SKM-1 (cell line): ENCODE results near the gene TTLL4.

Source experiments
- DNase-seq: peaks from one replicate; lab custom pipeline; 2025; ENCODE audit not compliant: unreplicated experiment; lab: John Stamatoyannopoulos, UW

TTLL4 gene

DNA sequence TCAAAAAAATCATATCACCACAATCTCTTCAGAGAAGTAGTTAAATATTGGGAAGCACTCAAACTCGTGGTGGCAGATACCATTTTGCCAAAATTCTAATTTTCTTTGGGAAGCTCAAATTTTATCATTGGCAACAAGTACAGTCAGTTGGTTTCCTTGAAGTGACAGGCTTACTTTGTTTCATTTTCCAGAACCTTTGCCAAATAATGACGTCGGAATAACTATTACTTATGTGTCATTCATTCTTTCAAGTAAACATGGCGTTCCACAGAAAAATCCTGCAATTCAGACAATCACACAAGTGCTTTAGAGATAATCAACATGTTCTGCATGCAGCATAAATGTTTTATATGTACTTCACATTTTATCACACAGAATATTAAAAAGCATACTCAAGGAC lies 5.4 kb downstream of the TTLL4 start:
- DNase-seq: no peak

DNA sequence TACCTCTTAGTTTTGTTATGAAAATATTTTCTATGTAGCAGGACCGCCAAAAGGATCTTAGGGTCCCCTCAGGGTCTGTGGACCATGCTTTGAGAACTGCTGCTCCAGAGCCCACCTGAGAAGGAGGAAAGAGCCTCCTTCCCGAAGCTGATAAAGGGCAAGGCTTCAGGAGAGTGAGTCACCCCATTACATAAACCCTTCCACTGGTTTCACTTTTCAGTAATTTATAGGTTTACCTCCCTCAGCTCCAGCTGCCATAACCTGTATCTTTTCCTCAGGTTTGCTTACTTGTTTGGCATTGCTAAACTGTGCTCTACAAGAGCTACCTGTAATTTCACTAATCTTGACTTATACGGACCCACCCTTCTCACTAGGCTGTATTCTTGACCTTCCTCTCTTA lies 6.6 kb downstream of the TTLL4 start:
- no peak for DNase-seq

DNA sequence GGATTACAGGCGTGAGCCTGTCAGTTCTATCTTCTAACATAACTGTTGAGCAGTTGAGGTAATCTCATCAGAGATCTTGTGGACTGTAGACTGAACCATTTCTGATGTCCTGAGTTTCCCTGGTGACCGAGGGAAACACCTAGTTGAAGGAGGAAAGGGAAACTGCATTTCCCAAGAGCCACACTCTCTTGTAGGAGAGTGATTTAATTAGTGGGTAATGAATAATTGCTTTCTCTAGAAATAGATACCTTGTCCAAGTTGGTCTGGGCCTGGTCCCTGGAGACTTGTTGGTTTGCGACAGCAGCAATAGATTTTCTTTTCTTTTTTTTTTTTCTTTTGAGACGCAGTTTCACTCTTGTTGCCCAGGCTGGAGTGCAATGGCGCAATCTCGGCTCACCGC lies 7.4 kb downstream of the TTLL4 start:
- no peak for DNase-seq

DNA sequence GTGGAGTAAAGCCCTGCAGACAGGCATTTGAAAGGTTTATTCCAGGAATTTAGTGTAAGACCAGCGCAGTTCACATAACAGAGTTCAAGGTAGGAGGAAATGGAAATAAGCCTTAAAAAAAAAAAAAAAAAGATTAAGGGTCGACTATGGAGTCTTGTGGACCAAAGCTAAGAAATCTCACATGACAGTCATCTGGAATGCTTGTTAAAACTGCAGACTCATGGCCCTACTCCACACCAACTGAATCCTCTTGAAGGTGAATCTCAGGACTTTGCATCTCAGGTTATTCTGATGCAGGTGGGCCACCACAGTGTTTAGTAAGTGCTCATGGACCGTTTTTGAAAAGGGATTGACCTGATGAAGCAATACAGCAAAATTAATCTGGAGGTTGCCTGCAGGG lies 8.8 kb downstream of the TTLL4 start:
- DNase-seq: no peak

DNA sequence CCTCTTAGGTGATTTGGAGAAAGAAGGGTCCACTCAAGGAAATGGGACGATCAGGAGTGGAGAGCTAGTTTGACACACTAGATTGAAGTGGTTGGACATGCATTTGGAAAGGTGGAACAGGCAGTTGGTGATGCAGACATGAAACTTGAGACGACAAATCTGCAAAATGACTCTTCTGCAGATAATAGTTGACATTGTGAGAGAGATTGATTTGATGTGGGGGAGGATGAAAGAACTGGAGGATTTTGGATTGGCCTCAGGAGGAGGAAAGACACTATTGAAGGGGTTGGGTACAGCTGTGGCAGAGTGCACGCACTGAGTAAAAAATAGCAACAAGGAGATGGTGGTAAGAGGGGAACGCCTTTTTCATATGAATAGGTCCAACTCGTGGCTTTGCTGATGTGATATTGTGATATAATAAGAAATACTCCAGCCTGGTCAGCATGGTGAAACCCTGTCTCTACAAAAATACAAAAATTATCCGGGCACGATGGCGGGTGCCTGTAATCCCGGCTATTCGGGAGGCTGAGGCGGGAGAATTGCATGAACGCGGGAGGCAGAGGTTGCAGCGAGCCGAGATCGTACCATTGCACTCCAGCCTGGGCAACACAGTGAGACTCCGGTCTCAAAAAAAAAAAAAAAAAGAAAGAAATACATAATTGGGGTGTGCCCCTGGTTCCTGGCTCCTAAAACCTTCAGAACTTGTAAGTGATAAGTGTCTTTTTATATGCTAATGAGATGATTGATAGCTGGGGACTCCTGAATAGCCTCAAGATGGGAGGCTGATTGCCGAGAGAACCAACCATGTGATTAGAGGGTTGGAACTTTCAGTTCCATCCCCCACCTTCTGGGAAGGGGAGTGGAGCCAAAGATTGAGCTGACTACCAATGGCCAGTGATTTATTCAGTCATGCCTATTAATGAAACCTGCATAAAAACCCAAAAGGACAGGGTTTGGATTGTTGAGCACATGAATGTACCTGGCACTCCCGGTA lies 9.7 kb downstream of the TTLL4 start:
- DNase-seq: no peak

DNA sequence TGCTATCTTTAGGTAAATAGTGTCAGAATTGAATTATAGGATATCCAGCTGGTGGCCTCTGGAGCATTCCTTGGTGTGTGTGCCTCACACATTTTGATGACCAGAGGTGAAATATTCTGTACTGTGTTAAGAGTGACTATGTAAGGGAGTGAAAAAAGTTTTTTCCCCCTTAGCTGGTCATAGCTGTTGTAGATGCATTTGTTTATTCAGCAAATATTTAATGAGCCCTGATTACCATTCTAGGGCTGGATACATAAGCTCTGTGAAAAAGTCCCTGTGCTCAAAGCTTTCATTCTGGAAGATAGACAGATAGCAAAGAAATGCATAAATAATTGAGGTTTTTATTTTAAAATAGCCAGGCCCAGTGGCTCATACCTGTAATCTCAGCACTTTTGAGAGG lies 10.9 kb downstream of the TTLL4 start:
- no peak for DNase-seq

DNA sequence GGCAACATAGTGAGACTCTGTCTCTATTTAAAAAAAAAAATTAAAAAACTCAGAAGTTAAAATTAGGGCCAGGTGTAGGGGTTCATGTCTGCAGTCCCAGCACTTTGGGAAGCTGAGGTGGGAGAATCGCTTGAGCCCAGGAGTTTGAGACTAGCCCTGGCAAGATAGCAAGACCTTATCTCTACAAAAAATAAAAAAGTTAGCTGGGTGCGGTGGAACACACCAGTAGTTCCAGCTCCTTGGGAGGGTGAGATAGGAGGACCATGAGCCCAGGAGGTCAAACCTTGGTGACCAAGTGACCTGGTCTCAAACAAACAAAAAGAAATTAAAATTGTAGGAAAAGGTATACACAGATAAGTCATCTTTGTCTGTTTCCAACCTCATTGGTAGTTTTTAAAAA lies 11.3 kb downstream of the TTLL4 start:
- no peak for DNase-seq

DNA sequence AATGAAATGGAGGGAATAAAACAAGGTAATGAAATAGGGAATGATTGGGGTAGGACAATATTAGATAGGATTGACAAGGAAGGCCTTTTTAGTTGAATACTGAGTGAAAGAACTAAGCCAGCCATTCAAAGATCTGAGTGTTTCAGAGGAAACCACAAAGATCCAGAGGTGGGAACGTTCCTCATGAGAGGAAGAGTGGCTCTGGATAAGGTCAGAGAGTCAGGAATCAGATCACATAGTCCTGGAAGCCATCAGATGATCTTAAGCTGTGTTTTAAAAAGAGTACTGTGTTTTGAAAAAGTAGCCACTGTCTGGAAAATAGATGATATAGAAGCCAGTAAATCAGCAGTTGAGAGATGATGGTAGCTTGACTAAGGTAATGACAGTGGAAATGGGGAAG lies 11.8 kb downstream of the TTLL4 start:
- DNase-seq: no peak

DNA sequence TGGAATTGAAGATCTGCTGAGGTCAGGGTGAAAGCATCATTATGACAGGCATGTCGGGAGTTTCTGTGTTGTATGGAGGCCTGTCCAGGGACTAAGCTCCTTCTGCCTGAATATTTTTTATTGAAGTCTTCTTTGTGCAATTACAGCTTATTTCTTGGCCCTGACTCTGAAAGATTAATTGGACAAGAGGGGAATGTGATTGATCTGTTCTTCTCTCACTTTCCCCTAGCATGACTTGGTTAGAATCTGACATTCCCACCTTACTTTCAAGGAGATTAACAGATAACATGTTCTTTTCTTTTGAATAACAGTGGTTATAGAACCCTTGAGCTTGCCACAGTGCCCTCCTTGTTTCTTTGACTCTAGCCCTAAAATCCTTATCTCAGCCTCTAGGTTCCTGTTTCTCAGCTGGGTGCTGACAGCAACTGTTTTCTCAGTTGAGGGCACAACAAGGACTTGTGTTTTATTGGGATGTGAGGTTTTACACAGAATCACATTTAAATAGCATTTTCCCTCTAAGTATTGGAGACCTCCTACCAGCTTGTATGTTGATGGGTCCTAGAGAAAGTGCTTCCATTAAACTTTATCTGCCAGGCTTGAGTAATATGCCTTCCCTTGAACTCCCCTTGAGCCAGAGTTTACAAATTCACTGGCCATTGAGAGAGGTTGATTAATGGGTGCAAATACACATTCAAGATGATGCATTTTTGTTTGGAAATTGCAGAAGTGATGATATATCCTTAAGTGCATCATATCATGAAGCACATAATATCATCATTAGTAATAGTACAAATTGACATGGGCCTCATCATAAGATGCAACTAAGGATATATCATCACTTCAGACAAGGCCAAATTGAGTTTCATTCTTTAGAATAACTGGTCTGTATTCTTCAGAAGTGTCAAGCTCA lies 12.5 kb downstream of the TTLL4 start:
- DNase-seq: no peak

DNA sequence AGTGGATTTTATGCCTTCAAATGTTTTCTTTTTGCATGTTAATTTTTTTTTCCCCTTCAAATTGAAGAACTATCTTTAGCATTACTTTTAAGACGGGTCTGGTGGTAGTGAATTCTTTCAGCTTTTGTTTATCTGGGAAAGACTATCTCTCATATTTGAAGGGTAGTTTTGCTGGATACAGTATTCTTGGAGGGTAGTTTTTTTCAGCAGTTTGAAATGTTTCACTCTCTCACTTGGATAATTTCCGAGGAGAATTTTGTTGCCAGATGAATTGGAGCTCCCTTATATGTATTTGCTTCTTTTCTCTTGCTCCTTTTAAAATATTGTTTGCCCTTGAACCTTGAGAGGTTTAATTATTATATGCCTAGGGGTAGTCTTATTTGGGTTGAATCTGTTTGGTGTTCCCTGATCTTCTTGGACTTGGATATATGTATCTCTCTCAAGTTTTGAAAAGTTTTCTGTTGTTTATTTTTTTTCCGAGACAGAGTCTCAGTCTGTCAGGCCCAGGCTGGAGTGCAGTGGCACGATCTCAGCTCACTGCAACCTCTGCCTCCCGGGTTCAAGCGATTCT lies 15.5 kb downstream of the TTLL4 start:
- DNase-seq: no peak

DNA sequence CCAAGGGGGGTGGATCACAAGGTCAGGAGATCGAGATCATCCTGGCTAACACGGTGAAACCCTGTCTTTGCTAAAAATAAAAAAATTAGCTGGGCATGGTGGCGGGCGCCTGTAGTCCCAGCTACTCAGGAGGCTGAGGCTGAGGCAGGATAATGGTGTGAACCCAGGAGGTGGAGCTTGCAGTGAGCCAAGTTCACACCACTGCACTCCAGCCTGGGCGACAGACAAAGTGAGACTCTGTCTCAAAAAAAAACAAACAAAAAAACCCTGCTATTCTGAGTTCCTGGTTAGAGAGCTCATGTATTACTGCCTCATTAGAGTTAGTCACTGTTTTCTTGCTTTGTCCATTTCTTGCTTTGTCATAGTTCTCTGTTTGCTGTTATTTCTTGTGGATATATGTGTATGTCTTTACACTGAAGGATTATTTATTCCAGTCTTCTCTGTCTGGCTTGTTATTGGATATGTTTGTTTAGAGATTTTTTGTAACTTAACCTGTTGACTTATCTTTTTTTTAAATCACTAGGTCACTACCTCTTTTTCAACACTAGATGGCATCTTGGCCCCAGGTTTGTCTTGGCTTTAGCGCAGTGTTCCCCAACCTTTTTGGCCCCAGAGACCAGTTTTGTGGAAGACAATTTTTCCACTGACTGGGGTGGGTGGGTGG lies 17.0 kb downstream of the TTLL4 start:
- peak; percentile 46 for DNase-seq

DNA sequence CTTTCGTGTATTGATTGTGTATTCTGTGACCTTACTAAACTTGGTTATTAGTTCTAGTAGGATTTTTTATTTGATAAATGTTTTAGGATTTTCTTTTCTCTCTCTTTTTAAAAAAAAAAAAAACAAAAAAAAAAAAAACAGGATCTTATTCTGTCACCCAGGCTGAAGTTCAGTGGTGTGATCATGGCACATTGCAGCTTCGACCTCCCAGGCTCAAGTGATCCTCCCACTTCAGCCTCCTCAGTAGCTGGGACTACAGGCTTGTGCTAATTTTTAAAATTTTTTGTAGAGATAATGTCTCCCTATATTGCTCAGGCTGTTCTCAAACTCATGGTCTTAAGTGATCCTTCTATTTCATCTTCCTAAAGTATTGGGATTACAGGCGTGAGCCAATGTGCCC lies 19.0 kb downstream of the TTLL4 start:
- DNase-seq: no peak

DNA sequence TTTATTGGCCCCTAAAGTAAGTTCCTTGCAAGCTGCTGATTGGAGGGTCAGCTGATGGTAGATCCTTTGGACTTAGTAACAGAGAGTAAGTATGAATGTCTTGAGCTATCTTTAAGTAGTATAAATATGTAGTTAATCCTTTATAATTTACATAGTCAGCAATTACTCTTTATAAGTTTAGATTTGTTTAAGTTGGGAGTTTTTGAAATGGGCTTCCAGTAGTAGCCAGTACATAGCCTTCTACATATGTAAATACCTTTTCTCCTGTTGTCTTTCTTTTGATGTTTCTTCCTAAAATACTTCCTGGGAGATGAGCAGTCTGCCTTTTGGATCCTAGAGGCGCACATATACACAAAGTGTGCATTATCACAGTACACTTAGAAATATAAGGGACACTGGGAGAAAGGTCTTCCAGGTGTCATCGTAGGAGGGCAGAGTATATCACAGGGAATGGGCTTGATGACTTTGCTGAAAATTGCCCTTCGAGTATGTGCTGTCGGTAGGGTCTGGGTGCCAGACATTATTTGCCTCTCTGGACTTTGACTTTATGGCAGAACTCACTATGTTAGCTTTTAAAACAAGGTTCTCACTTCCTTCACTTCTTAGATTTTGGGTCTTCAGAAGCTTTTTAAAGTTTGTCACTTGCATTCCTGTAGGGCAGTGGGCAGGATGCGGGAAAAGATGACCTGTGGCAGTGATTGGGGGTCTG lies 21.6 kb downstream of the TTLL4 start:
- no peak for DNase-seq

DNA sequence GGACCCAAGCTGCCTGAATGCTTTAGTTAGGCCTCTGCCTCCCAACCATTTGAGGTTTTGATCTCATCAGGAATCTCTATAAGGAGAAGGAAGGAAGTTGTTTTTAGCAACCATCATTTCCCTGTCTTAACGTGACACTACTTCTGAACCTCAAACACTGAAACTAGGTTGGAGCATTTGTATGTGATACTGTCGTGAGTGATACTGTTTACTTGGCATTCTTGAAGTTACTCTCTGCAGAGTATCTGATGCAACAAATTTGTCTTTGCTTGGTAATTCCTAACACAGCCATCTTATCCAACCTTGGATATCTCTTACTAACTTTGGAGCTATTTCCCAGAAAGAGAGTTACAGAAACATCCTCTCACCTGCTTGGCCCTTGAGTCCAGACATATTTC lies 22.1 kb downstream of the TTLL4 start:
- no peak for DNase-seq

DNA sequence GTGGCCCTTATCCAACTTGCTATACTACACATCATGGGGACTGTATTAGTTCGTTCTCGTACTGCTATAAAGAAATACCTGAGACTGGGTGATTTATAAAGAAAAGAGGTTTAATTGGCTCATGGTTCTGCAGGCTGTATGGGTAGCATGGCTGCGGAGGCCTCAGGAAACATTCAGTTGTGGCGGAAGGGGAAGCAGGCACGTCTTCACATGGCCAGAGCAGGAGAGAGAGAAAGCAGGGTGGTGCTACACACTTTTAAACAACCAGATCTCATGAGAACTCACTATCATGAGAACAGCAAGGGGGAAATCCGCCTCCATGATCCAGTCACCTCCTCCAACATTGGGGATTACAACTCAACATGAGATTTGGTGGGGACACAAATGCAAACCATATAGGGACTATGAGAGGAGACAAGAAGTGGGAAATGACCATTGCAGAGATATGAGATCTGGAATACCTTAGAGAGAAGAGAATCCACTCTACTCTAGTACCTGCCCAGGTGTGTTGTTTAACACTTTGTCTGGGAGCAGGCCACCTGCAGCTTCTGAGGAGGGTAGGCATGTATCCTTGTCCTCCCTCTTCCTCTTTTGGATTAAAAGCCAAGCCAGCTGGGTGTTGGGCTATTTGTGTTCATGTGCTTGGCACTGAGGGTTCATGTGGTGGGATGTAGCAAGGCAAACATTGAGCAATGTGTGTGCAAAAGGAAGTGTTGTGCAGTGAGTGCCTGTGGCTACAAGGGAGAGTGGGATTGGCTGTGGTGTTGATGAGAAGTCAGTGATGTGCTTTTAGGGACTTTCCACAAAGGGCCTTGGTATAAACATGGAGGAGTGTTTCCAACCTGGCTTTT lies 22.8 kb downstream of the TTLL4 start:
- peak; percentile 90 for DNase-seq

DNA sequence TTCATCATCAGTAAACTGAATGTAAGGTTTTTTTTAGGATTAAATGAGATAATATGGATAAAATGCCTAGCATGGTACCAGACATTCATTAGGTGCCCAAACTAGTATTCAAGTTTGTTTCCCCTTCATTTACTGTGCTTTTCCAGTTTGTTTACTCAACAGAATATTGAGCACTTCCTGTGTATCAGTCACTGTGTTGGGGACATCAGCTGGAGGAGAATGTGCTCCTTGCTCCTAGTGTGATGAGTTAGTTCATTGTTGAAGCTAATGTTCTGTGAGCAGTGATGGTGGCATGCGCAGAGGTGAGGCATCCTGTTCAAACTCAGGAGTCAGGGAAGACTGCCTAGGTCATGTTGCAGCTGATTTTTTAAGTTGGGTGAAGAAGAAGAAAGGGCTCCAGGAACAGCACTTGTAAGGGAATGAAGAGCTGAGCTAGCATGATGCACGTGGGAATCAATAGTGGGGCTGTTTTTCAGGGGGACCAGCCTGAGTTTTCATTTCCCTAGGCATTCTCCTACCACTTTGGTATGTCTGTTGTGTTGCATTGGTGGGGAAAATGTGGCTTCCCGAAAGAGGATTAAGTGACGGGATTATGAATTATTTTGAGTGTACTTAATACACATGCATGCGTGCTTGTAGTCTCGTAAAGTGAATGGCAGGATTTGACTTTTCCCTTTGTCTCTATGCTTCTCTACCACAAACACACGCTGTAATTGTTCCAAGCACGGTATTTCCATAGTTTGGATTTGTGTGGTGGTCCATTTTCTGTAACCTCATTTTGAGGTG lies 23.7 kb downstream of the TTLL4 start:
- DNase-seq: no peak

DNA sequence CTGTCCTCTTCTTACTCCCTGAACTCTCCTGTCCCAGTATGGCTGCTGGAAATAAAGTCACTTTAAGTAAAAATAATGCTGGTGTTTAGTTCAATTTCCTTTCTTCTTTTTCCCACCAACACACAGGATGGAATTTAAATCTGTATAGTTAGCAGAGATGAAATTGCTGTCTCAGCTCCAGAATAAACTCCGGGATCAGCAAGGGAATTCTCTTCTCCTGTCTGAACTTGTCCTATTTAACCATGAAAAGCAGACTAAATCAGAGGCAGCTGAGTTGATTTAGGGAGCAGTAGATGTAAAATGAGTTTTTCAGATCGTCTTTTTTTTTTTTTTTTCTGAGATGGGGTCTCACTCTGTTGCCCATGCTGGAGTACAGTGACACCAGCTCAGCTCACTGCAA lies 25.9 kb downstream of the TTLL4 start:
- DNase-seq: no peak

DNA sequence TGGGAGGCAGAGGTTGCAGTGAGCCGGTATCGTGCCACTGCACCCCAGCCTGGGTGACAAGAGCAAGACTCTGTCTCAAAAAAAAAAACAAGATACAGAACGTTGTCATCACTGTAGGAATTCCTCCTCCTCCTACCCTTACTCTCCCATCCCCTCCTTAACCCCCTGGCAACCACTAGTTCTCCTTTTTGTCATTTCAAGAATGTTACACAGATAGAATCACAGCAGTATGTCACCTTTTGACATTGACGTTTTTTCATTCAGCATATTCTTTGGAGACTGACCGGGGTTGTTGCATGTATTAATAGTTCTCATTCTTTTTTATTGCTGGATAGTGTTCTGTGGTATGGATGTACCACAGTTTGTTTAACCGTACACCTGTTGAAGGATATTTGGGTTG lies 32.4 kb downstream of the TTLL4 start:
- DNase-seq: peak; percentile 11

DNA sequence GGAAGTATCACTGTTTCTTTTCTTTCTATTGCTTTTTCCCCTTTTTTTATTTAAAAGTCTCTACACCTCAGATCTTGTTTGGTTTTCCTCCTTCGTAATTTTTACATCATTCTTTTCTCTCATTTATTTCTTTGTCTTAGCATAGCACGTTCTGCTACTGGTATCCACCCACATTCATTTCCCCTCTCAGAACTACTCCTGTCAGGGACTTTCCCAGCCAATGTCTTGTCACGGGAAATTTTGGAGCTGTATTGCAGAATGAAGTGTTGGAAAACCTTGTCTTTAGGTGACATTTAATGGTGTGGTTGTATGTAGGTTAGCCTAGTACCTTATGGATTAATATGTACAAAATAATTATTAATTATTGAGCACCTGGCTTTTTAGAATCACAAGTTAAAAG lies 34.0 kb downstream of the TTLL4 start:
- DNase-seq: no peak
